ENCODE data around the gene PRKCH.
A peak's percentile ranks its signal among the peaks of the same experiment; 100 is the strongest.

The PRKCH gene

DNA sequence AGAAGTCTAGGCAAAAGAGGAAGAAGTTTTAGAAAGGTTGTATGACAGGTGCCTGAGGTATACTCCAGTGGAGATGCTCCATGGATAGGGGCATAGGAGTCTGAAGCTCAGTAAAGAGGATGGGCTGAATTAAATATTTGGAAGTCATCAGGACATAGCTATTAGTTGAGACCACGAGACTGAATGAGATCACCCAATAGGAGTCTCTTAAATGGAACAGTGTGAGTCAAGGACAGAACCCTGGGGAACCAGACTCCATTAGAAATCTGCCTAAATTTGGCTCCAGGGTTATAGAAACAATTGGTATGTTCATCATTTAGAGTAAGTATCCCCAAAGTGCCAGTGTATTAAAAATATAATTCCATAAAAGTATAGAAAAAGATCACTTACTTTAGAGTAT is 172.6 kb downstream of the PRKCH start (continued):
- no peak for TF ChIP-seq ZFP3 (CRISPR knock-in tag; IDR thresholded peaks at IDR 0.05)

DNA sequence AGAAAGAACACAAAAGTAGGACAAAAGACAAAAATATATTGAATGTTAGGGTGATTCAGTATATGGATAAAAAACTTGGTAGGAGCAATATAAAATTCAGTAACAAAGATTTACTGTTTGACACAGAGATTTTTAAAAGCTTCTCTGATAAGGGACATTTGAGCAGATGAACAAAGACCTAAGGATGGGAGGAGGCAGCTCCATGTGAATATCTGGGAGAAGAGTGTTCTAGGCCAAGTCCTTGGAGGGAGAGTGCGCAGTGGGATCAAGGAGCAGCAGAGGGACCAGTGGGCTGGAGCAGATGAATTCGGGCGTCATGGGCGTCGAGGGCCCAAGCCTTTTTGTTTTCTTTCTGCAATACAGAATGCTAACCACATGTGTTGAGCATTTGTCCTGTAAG is 174.4 kb downstream of the PRKCH start:
- TF ChIP-seq ZNF565 (CRISPR knock-in tag; conservative IDR thresholded peaks at IDR 0.05; ENCODE audit: low read depth): no peak
- peak; percentile 90 for TF ChIP-seq ZNF70 (CRISPR knock-in tag; IDR thresholded peaks at IDR 0.05)
- no peak for ATAC-seq

DNA sequence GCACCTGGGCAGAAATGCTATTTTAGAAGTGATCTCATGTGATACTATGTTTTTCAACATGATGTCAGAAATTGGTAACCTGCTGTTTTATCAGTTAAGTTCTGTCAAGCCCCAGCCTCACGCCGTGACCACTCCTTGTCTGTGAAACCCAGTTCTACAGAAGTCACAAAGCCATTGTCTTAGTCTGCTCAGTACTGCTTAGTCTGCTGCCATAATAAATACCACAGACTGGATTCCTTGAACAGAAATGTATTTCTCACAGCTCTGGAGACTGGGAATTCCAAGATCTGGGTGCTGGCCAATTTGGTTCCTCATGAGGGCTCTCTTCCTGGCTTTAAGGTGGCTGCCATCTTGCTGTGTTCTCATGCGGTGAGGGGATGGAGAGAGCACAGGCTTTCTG is 176.9 kb downstream of the PRKCH start:
- ATAC-seq: peak; percentile 36; the same call in 1 of the 3 replicates
- TF ChIP-seq, protein P1, sequence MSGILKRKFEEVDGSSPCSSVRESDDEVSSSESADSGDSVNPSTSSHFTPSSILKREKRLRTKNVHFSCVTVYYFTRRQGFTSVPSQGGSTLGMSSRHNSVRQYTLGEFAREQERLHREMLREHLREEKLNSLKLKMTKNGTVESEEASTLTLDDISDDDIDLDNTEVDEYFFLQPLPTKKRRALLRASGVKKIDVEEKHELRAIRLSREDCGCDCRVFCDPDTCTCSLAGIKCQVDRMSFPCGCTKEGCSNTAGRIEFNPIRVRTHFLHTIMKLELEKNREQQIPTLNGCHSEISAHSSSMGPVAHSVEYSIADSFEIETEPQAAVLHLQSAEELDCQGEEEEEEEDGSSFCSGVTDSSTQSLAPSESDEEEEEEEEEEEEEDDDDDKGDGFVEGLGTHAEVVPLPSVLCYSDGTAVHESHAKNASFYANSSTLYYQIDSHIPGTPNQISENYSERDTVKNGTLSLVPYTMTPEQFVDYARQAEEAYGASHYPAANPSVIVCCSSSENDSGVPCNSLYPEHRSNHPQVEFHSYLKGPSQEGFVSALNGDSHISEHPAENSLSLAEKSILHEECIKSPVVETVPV (CRISPR knock-in tag; IDR thresholded peaks at IDR 0.05): no peak
- TF ChIP-seq GLIS3 (CRISPR knock-in tag; IDR thresholded peaks at IDR 0.05): no peak
- TF ChIP-seq CSDC2 (CRISPR knock-in tag; IDR thresholded peaks at IDR 0.05): no peak
- TF ChIP-seq, protein P2, sequence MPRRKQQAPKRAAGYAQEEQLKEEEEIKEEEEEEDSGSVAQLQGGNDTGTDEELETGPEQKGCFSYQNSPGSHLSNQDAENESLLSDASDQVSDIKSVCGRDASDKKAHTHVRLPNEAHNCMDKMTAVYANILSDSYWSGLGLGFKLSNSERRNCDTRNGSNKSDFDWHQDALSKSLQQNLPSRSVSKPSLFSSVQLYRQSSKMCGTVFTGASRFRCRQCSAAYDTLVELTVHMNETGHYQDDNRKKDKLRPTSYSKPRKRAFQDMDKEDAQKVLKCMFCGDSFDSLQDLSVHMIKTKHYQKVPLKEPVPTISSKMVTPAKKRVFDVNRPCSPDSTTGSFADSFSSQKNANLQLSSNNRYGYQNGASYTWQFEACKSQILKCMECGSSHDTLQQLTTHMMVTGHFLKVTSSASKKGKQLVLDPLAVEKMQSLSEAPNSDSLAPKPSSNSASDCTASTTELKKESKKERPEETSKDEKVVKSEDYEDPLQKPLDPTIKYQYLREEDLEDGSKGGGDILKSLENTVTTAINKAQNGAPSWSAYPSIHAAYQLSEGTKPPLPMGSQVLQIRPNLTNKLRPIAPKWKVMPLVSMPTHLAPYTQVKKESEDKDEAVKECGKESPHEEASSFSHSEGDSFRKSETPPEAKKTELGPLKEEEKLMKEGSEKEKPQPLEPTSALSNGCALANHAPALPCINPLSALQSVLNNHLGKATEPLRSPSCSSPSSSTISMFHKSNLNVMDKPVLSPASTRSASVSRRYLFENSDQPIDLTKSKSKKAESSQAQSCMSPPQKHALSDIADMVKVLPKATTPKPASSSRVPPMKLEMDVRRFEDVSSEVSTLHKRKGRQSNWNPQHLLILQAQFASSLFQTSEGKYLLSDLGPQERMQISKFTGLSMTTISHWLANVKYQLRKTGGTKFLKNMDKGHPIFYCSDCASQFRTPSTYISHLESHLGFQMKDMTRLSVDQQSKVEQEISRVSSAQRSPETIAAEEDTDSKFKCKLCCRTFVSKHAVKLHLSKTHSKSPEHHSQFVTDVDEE (CRISPR knock-in tag; IDR thresholded peaks at IDR 0.05): no peak
- TF ChIP-seq RARB (CRISPR knock-in tag; IDR thresholded peaks at IDR 0.05): no peak
- no peak for TF ChIP-seq BACH2 (CRISPR knock-in tag; IDR thresholded peaks at IDR 0.05; ENCODE audit: borderline replicate concordance)
- TF ChIP-seq ISL1 (CRISPR knock-in tag; IDR thresholded peaks at IDR 0.05): no peak
- no peak for TF ChIP-seq ZFP3 (CRISPR knock-in tag; IDR thresholded peaks at IDR 0.05)
- TF ChIP-seq ESRRG (CRISPR knock-in tag; IDR thresholded peaks at IDR 0.05): no peak
- TF ChIP-seq PPARA (CRISPR knock-in tag; IDR thresholded peaks at IDR 0.05; ENCODE audit: borderline replicate concordance): no peak
- TF ChIP-seq ZFP30 (CRISPR knock-in tag; IDR thresholded peaks at IDR 0.05): no peak

DNA sequence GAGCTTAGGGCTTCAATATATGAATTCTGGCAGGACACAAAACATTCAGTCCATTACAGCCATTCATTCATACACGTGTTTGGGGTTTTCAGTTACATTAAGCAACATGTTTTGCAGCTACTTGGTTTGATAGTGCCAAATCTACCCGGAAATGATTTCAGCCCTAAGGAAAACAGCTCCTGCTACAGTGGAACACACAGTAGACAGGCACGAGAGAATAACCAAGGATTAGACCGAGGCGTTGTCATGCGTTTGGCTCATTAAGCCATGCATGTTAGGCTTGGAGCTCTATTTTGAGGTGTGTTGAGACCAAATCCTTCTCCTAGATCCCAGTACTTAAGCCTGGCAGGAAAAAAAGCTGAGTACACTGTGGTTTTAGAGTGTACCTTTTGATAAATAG is 177.4 kb downstream of the PRKCH start:
- TF ChIP-seq ZFP30 (CRISPR knock-in tag; IDR thresholded peaks at IDR 0.05) (no peak), BACH2 (CRISPR knock-in tag; IDR thresholded peaks at IDR 0.05; ENCODE audit: borderline replicate concordance) (no peak), ZNF70 (CRISPR knock-in tag; IDR thresholded peaks at IDR 0.05) (no peak)
- no peak for ATAC-seq

DNA sequence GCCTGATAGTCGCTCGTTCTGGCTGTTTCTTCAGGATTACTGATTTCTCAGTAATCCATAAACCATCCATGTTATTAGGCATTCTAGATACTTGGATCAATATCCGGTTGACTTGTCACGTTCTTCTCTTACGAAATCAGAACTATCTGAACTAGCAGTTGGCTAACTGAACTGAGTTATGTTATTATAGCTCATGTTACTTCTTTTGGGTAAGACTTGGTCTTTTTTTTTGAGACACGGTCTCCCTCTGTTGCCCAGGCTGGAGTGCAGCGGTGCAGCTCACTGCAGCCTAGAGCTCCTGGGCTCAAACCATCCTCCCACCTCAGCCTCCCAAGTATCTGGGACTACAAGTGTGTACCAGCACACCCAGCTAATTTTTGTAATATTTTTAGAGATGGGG is 178.6 kb downstream of the PRKCH start:
- ATAC-seq: no peak
- TF ChIP-seq, protein P2 (CRISPR knock-in tag; IDR thresholded peaks at IDR 0.05): no peak
- TF ChIP-seq ISL1 (CRISPR knock-in tag; IDR thresholded peaks at IDR 0.05) (no peak), ZFP30 (CRISPR knock-in tag; IDR thresholded peaks at IDR 0.05) (no peak), ARNTL (CRISPR knock-in tag; IDR thresholded peaks at IDR 0.05; ENCODE audit: borderline replicate concordance, low read depth) (no peak)

DNA sequence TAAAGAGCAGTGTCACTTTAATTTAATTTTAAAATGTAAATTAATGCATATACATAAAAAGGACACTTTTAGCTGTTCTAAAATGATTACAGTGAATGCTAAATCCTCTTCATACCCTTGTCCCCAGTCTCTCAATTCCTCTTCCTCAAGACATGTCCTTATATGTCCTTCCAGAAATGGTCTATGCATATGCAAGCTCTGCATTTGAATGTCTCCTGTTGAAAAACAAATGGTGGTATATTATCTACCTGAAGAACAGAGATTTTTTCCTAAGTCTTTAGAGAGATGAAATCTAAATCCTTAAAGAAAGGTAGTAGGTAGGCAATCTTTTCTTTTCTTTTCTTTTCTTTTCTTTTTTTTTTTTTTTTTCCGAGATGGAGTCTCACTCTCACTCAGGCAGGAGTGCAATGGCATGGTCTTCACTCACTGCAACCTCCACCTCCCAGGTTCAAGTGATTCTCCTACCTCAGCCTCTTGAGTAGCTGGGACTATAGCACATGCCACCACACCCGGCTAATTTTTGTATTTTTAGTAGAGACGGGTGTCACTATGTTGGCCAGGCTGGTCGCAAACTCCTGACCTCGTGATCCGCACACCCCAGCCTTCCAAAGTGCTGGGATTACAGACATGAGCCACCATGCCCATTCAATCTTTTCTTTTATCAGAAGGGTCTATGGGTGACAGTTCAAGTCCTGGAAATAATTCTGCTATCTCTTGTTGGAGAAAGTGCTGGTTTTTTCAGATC is 180.5 kb downstream of the PRKCH start:
- no peak for ATAC-seq
- no peak for TF ChIP-seq ZC3H10 (CRISPR knock-in tag; IDR thresholded peaks at IDR 0.05)
- no peak for TF ChIP-seq CSDC2 (CRISPR knock-in tag; IDR thresholded peaks at IDR 0.05)
- TF ChIP-seq BACH2 (CRISPR knock-in tag; IDR thresholded peaks at IDR 0.05; ENCODE audit: borderline replicate concordance): no peak
- TF ChIP-seq ZFP3 (CRISPR knock-in tag; IDR thresholded peaks at IDR 0.05): no peak
- no peak for TF ChIP-seq ZNF565 (CRISPR knock-in tag; conservative IDR thresholded peaks at IDR 0.05; ENCODE audit: low read depth)
- TF ChIP-seq, protein P2 (CRISPR knock-in tag; IDR thresholded peaks at IDR 0.05): no peak
- no peak for TF ChIP-seq PPARA (CRISPR knock-in tag; IDR thresholded peaks at IDR 0.05; ENCODE audit: borderline replicate concordance)
- TF ChIP-seq, protein P1 (CRISPR knock-in tag; IDR thresholded peaks at IDR 0.05): no peak
- no peak for TF ChIP-seq TOX (CRISPR knock-in tag; IDR thresholded peaks at IDR 0.05; ENCODE audit: borderline replicate concordance)

Data from SK-N-SH treated with all-trans-retinoic acid at 6 μM for 48 hours (cell line).